GM19240 (cell line): Measurements from ENCODE around the gene MBIP.

Source experiments
- DNase-seq: peaks from one replicate; pipeline ENCODE4 v3.0.0; 2011; ENCODE audit warnings: low spot score; ENCODE audit not compliant: insufficient read length

MBIP gene

GRCh38 chr14:36264595-36264994 is 55.8 kb downstream of the MBIP start:
- no peak for DNase-seq

GRCh38 chr14:36264107-36264506 is 56.3 kb downstream of the MBIP start:
- no peak for DNase-seq

- no peak for DNase-seq
Observed at GRCh38 chr14:36260970-36261640, 59.3 kb downstream of the MBIP start.

GRCh38 chr14:36258241-36258640 is 62.2 kb downstream of the MBIP start:
- DNase-seq, result no peak

GRCh38 chr14:36256126-36256801 is 64.2 kb downstream of the MBIP start:
- DNase-seq, result no peak

GRCh38 chr14:36254020-36254624 is 66.3 kb downstream of the MBIP start:
- DNase-seq, result no peak
